IPS-18c (cell line): Measurements from ENCODE around the gene ANKRD29.

Source experiments
- H3K4me3 ChIP-seq: 2 replicates; pipeline ENCODE4 v1.7.0; 2013; ENCODE audit warnings: low read depth, mild to moderate bottlenecking, low read length, moderate library complexity; ENCODE audit not compliant: insufficient read depth
- H3K9me3 ChIP-seq: one replicate; pipeline ENCODE4 v1.6.1; 2013; ENCODE audit warnings: mild to moderate bottlenecking, low read length, moderate library complexity; ENCODE audit not compliant: control insufficient read depth, insufficient read depth

The ANKRD29 gene, protein sequence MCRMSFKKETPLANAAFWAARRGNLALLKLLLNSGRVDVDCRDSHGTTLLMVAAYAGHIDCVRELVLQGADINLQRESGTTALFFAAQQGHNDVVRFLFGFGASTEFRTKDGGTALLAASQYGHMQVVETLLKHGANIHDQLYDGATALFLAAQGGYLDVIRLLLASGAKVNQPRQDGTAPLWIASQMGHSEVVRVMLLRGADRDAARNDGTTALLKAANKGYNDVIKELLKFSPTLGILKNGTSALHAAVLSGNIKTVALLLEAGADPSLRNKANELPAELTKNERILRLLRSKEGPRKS

GRCh38 chr18:23662309-23663263, at the start of gene ANKRD29:
TSS of gene ANKRD29 (minus strand) at chr18:23662911. CDS start at chr18:23662730, 181 bp downstream.
- peak within 1 kb of the TSS; percentile 51 for H3K4me3 ChIP-seq
- no peaks in the 10 kb centered on the region for H3K9me3 ChIP-seq

DNA sequence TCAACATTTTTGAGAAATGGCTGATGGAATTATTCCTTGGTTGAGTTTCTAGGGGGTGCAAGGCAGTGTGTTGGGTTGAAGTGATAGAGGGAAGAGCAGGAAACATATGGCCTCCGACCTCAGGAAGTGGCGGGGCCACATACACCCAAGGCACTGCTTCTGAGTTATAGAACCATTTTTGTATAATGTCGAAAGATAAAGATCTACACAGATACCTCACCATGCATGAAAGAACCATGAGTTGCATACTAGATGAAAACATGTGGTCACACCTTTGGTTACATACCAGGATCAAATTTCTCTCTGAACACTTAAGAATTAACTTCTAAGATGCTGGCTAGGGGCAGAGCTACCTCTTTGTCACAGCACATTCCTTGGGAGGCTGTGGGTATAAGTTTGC, 49.7 kb upstream of the ANKRD29 start:
- Histone ChIP-seq H3K4me3 (no peak overlapping the region), H3K9me3 (no peaks in the 10 kb centered on the region)

- H3K4me3 ChIP-seq, result no peak overlapping the region
- no peaks in the 10 kb centered on the region for H3K9me3 ChIP-seq
Observed at GRCh38 chr18:23711426-23711825, 48.7 kb upstream of the ANKRD29 start.

DNA sequence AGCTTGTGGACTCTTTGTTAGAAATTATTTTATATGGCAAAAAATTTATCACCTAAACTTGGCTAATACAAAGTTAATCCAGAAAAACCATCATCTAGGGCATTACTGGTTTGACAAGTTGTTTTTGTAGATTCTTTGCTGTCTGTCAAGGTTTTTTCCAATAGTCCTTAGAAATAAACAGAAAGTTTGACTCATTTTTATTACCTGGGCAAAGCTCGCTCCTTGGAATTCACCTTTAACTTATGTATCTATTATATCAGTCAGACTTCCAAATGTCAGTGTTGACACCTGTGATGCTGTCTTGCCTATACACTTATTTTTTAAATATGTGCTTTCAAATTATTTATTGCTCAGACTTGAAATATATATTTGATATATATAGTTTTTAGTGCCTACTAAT, 48.2 kb upstream of the ANKRD29 start:
- Histone ChIP-seq H3K4me3 (no peak overlapping the region), H3K9me3 (no peaks in the 10 kb centered on the region)

DNA sequence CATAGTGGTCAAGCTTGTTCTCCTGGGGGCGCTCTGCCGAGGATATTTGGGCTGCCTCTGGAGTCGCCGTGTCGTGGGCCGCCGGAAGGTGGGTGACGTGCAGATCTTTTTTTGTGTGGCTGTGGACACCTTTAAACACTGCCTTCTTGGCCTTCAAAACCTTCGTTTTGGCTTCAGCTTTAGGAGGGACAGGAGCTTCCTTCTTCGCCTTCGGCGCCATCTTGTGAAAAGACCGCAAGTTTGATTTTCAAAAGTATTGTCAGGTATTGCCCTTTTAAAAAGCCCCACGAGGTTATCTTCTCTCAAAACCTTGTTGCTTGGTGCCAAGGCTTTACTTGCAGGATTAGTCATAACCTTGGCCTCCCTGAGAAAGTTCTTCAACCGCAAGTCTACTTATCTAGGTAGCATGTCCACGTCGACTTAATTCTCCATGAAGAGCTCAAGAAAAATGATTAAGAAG, 47.4 kb upstream of the ANKRD29 start:
- Histone ChIP-seq H3K9me3 (no peaks in the 10 kb centered on the region), H3K4me3 (no peak overlapping the region)

DNA sequence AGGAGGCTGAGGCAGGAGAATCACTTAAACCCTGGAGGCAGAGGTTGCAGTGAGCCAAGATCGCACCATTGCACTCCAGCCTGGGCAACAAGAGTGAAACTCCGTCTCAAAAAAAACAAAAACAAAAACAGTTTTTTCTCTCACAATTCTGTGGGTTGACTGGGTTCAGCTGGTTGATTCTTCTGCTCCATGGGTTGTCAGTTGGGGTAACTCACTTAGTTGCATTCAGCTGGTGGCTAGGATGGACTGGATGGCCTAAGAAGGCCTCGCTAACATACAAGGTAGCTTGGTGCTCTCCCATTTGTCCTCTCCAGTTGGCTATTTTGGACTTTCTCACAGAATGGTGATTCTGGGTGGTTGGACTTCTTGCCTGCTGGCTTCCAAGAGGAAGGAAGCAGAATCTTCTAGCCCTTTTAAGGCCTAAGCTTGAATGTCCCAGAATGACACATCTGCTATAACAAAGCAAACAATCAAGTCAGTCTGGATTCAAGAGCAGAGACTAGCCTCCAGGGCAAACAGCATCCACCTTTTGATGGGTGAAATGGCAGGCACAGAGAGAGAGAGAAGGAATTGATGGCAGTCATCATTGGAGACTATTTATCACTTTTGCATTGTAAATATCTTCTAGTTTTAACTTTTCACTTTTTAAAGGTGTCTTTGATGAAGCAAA, 44.4 kb upstream of the ANKRD29 start:
- no peak overlapping the region for H3K4me3 ChIP-seq
- no peaks in the 10 kb centered on the region for H3K9me3 ChIP-seq

DNA sequence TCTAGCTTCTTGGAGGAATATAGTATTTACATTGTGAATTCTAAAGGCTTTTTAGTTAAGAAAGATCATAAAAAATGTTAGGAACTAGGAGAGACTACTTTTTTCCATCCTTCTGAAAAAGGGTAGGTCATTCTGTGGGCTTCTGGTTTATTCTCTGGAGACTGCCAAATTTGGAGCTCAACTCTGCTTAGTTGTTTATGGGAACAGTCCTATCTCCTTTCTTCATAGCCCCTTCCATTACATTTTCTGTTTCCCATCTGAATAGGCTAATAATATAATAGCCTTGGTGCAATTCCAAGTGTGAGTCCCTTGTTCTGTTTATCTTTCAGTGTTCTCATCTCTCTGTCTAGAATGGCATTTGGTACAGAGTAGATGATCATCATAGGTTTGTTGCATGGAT, 42.1 kb upstream of the ANKRD29 start:
- Histone ChIP-seq H3K4me3 (no peak overlapping the region), H3K9me3 (no peaks in the 10 kb centered on the region)

- no peak overlapping the region for H3K4me3 ChIP-seq
- H3K9me3 ChIP-seq, result no peaks in the 10 kb centered on the region
Observed at GRCh38 chr18:23703987-23704384, 41.3 kb upstream of the ANKRD29 start.

DNA sequence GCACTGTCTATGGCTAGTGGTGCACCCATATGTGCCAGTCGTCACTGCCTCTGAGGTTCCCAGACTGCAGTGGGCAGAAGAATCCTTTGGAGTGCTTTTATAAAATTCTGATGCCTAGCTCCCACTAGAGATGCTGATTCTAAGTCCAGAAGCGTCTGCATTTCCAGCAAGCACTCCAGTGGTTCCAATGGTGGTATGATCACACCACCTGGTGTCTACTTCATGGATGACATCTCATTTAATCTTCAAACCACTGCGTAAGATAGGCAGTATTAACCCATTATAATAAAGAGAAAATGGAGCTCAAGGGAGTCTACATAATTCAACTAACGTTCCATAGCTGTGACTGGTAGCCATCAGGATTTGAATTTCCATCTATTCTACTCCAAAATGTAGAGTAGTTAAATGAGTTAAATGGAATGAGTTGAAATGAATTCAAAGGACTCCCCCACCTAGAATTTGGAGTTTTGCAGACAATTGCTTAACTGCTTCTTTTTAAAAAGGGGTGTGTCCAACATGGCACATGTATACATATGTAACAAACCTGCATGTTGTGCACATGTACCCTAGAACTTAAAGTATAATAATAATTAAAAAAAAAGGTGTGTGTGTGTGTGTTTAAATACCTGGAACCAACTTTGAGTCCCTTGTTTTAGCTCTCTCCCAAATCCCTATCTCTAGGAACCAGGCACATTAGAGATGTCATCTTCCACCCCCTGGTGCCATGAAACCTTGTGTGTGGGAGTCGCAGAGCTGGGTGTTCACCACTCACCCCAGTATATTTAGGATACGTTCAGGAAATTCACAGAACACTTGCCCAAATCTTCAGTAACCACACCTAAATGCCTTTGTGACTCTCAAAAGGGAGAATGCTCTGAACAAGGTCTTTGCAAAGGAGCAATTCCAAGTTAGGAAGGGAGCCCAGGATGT, 40.6 kb upstream of the ANKRD29 start:
- Histone ChIP-seq H3K9me3 (no peaks in the 10 kb centered on the region), H3K4me3 (no peak overlapping the region)

DNA sequence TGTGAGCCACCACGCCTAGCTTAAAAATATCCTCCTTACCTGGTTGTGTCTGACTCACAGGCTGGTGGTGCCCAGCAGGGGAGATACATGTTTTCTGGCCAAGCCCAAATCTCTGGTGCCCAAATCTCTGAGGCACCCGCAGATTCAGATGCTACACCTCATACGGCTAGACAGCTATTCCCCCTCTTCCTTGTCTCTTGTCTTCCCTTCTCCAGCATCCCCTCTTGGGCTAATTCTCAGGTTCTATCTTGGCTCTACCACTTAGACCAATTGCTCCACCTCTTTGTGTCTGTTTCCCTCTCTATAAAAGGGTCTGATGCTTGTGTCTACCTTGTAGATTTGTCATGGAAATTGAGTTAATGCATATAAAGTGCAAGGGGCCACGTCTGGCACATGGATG, 39.9 kb upstream of the ANKRD29 start:
- no peaks in the 10 kb centered on the region for H3K9me3 ChIP-seq
- no peak overlapping the region for H3K4me3 ChIP-seq

DNA sequence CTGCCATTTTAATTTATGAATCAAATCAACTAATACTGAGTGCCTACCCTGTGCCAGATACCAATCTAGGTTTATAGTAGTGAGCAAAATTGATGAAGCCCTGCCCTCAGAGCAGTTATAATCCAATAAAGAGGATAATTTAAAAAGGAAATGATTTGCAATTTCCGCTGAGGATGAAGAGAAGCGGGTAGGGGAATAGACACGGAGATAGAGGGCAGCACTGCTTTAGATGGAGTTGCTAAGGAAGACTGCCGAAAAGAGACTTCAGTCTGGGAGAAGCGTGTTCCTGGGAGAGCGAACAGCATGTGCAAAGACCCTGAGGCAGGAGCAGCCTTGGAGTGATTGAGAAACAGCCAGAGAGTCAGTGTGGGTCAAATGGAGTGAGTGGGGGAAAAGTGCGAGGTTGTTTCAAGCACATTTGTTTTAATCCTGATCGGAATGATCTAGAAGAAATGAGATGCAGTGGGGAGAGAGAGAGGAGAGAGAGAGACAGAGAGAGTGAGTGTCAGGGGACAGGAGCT, 38.9 kb upstream of the ANKRD29 start:
- no peak overlapping the region for H3K4me3 ChIP-seq

GRCh38 chr18:23701017-23701416, 38.3 kb upstream of the ANKRD29 start:
- Histone ChIP-seq H3K4me3 (no peak overlapping the region), H3K9me3 (no peaks in the 10 kb centered on the region)

More for the DNA sequence above, 38.9 kb upstream of the ANKRD29 start:
- H3K9me3 ChIP-seq, result no peaks in the 10 kb centered on the region

DNA sequence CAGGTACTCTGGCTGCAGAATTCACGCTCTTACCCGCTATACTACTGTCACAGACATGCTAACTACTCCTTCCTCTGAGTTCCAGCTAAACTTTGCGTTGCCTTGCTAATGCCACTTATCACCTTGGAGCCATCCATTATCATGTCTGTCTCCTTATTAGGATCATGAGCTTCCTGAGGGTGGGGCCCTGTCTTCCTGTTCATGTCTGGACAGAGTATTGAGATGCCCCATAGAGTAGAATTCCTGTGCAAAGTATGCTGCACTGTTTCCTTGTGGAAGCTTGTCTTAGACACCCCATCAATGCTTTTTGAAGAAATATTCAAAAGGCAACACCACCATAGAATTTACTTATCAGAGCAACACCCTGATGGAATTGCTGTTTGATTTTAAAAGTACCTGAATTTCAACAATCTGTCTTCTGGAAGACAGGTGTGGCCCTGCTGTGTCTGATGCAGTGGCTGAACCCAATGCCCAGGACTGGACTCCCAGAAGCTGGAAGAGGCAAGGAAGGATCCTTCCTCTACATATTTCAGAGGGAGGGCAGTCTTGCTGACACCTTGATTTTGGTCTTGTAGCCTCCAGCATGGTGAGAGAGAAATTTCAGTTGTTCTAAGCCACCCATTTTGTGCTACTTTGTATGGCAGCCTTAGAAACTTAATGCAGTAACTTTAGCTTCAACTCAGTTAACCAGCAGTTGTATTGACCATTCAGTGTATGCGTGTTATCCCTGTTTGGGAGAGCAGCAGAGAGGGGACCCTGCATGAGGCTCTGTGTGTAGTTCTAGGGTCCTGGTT, 32.1 kb upstream of the ANKRD29 start:
- Histone ChIP-seq H3K9me3 (no peaks in the 10 kb centered on the region), H3K4me3 (no peak overlapping the region)

DNA sequence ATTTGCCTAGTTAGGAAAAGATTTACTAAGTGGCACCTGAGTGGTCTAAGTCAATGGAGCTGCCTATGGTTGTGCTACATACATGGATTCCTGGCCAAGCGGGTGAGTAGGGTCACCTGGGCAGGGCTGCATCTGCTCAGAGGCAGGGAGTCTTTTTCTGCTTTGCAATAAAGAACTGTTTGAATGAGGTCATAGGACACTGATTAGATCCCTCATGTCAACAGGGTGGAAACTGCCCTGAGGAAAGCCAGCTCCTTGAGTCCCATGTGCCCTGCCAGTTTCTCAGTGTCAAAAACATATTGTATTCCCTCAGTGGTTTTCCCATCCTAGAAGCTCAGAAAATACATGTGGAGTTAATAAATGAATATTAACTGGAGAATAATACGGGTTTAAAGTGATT, 31.1 kb upstream of the ANKRD29 start:
- Histone ChIP-seq H3K4me3 (no peak overlapping the region), H3K9me3 (no peaks in the 10 kb centered on the region)

GRCh38 chr18:23690505-23691068, 27.9 kb upstream of the ANKRD29 start:
- H3K4me3 ChIP-seq, result peak overlapping the region; percentile 62

More at GRCh38 chr18:23690505-23691068, 27.9 kb upstream of the ANKRD29 start:
- H3K9me3 ChIP-seq, result no peaks in the 10 kb centered on the region
